ENCODE data around the gene GEN1.
"Not testable (repeated sequence)": the region's sequence is repeated elsewhere in the genome, so short reads cannot be mapped to it uniquely, and the experiment has no call there.

GEN1 gene

GRCh38 chr2:17823646-17824045, 69.7 kb downstream of the GEN1 start:
- DNase-seq (ENCODE audit: low spot score): not testable (repeated sequence)

DNA sequence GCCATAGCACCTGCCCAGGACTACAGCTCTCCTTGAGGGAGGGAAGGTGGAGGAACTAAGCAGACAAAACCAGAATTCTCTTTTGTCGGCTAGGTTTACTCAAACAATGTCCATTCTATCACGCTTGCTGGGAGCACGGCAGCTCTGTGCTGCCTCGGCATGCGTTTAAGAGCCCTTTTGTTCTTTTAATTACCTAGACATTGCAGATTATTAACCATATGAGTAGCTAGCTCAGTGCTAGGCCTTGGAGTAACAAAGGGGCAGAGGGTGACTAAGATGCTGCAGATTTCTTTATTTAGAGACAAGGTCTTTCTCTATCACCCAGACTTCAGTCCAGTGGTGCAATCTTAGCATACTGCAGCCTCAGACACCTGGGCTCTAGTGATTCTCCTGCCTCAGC, 73.4 kb downstream of the GEN1 start:
- DNase-seq (ENCODE audit: low spot score): no peak

GRCh38 chr2:17827785-17828184, 73.8 kb downstream of the GEN1 start:
- DNase-seq (ENCODE audit: low spot score): no peak

GRCh38 chr2:17830053-17831034, 76.4 kb downstream of the GEN1 start:
- DNase-seq (ENCODE audit: low spot score): peak; percentile 82

DNA sequence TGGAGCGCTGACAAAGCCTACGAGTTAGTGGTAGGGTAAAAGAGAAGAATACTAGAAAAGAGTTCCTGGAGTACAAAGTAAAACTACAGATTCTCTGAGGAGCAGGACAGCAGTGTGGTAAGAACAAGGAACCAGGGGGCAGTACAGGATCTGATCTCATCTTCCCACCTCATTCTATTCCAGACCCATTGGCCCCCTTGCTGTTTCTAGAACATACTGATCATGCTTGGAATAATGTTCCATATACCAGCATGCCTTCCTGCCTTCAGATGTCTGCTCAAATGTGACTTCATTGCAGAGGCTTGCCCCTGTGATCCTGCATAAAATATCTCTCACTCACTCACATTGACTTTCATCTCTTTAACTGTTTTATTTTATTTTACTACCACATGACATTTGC, 81.6 kb downstream of the GEN1 start:
- DNase-seq (ENCODE audit: low spot score): no peak

All from Ammon's horn (tissue), 1 donor.